DND-41 (cell line): ENCODE data around the gene CAV3.

Experiments
- CTCF ChIP-seq: IDR thresholded peaks from 2 replicates; pipeline ENCODE4 v1.5.1; 2012; ENCODE audit warnings: borderline replicate concordance, low read length, moderate library complexity, mild to moderate bottlenecking; ENCODE audit not compliant: poor library complexity, severe bottlenecking; ENCODE audit errors: extremely low read depth
- EZH2 ChIP-seq: IDR thresholded peaks from 3 replicates; pipeline ENCODE4 v1.6.1; 2012; ENCODE audit warnings: borderline replicate concordance, low read depth, mild to moderate bottlenecking, moderate library complexity, low read length, inconsistent platforms; ENCODE audit not compliant: severe bottlenecking

GRCh38 chr3:8702560-8702959 lies 31.0 kb upstream of the CAV3 start:
- TF ChIP-seq CTCF (peak; percentile 59), EZH2 (no peak)
